GM23338 (cell line): ENCODE data around the gene RIPK1. TPM values are rescaled to one million over a fixed set of nuclear protein-coding genes. Genes with fewer than 3 reads are reported as not detected.
A peak's percentile ranks its signal among the peaks of the same experiment; 100 is the strongest.

Experiments
- ATAC-seq: fragments of 200-7000 bp; cut with Tn5 transposase; 3 replicates; pipeline ENCODE4 v1.9.1; 2020
- DNase-seq: peaks from one replicate; pipeline ENCODE4 v3.0.0-alpha.2; 2015; ENCODE audit warnings: low spot score
- H2AFZ ChIP-seq: fragments of 200-600 bp; sonication (generic); 2 replicates; pipeline ENCODE4 v1.8.0; 2016; ENCODE audit warnings: antibody characterized with exemption, mild to moderate bottlenecking, moderate library complexity
- H3F3A ChIP-seq: fragments of 200-600 bp; sonication (generic); replicated peaks from 2 replicates; pipeline ENCODE4 v1.8.0; 2017; ENCODE audit warnings: antibody characterized with exemption, mixed run types, low read depth
- H3K27ac ChIP-seq: fragments of 200-600 bp; sonication (generic); 2 replicates; pipeline ENCODE4 v1.6.1; 2016; ENCODE audit warnings: low read depth
- H3K27me3 ChIP-seq: fragments of 200-600 bp; sonication (generic); 2 replicates; pipeline ENCODE4 v1.8.0; 2016; ENCODE audit warnings: mild to moderate bottlenecking, mixed run types, moderate library complexity; ENCODE audit not compliant: insufficient read depth
- H3K36me3 ChIP-seq: fragments of 200-600 bp; sonication (generic); 2 replicates; pipeline ENCODE4 v1.8.0; 2016; ENCODE audit warnings: mild to moderate bottlenecking; ENCODE audit not compliant: insufficient read depth
- H3K4me1 ChIP-seq: fragments of 200-600 bp; sonication (generic); 2 replicates; pipeline ENCODE4 v1.8.0; 2016; ENCODE audit warnings: mild to moderate bottlenecking, moderate library complexity; ENCODE audit not compliant: insufficient read depth
- H3K4me2 ChIP-seq: fragments of 200-600 bp; sonication (generic); 2 replicates; pipeline ENCODE4 v1.7.1; 2017; ENCODE audit warnings: mixed run types
- H3K4me3 ChIP-seq: fragments of 200-600 bp; sonication (generic); 2 replicates; pipeline ENCODE4 v1.6.1; 2016; ENCODE audit warnings: mixed run types
- H3K79me2 ChIP-seq: fragments of 200-600 bp; sonication (generic); replicated peaks from 2 replicates; pipeline ENCODE4 v1.8.0; 2017; ENCODE audit warnings: mild to moderate bottlenecking; ENCODE audit not compliant: insufficient read depth
- H3K9me2 ChIP-seq: fragments of 200-600 bp; sonication (generic); 2 replicates; pipeline ENCODE4 v1.8.0; 2017; ENCODE audit not compliant: insufficient read depth
- H4K20me1 ChIP-seq: fragments of 200-600 bp; sonication (generic); replicated peaks from 2 replicates; pipeline ENCODE4 v1.8.0; 2017; ENCODE audit warnings: mild to moderate bottlenecking; ENCODE audit not compliant: insufficient read depth
- H3K27ac Mint-ChIP-seq: 2 replicates; pipeline ENCODE4 v1.8.0; 2020; ENCODE audit warnings: inconsistent platforms, mild to moderate bottlenecking, moderate library complexity, mixed read lengths
- H3K27me3 Mint-ChIP-seq: 3 replicates; pipeline ENCODE4 v1.8.0; 2022; ENCODE audit warnings: low read depth, mild to moderate bottlenecking, moderate library complexity, mixed read lengths, inconsistent platforms; ENCODE audit not compliant: insufficient read depth, poor library complexity
- H3K36me3 Mint-ChIP-seq: 3 replicates; pipeline ENCODE4 v1.8.0; 2021; ENCODE audit warnings: low read depth, mild to moderate bottlenecking, inconsistent platforms, moderate library complexity, mixed read lengths
- H3K4me1 Mint-ChIP-seq: 3 replicates; pipeline ENCODE4 v1.8.0; 2020; ENCODE audit warnings: mild to moderate bottlenecking, inconsistent platforms, mixed read lengths
- H3K4me3 Mint-ChIP-seq: 3 replicates; pipeline ENCODE4 v1.8.0; 2021; ENCODE audit warnings: moderate library complexity, mild to moderate bottlenecking, inconsistent platforms, mixed read lengths
- H3K9me3 Mint-ChIP-seq: 3 replicates; pipeline ENCODE4 v1.8.0; 2020; ENCODE audit warnings: moderate library complexity, mild to moderate bottlenecking, inconsistent platforms, mixed read lengths
- CREB1 ChIP-seq: fragments of 250-450 bp; sonication (Bioruptor Pico); IDR thresholded peaks from 2 replicates; pipeline ENCODE4 v1.5.0; 2020; ENCODE audit warnings: low read depth, mild to moderate bottlenecking, moderate library complexity
- EZH2 ChIP-seq: fragments of 200-600 bp; sonication (generic); IDR thresholded peaks from one replicate; pipeline ENCODE4 v1.8.0; 2017; ENCODE audit warnings: antibody characterized with exemption, mild to moderate bottlenecking, low read depth; ENCODE audit not compliant: unreplicated experiment
- EZH2phosphoT487 ChIP-seq: fragments of 200-600 bp; sonication (generic); IDR thresholded peaks from one replicate; pipeline ENCODE4 v1.8.1; 2018; ENCODE audit warnings: antibody characterized with exemption; ENCODE audit not compliant: unreplicated experiment
- JUNB ChIP-seq: IDR thresholded peaks from one replicate; pipeline ENCODE4 v1.6.1; 2016; ENCODE audit warnings: antibody characterized with exemption; ENCODE audit not compliant: unreplicated experiment
- NANOG ChIP-seq: IDR thresholded peaks from 2 replicates; pipeline ENCODE4 v1.6.1; 2016; ENCODE audit warnings: antibody characterized with exemption, borderline replicate concordance
- POLR2AphosphoS5 ChIP-seq: IDR thresholded peaks from 2 replicates; pipeline ENCODE4 v1.6.1; 2016; ENCODE audit warnings: antibody characterized with exemption, low read depth
- STAT1 ChIP-seq: IDR thresholded peaks from one replicate; pipeline ENCODE4 v1.6.1; 2016; ENCODE audit warnings: antibody characterized with exemption; ENCODE audit not compliant: unreplicated experiment
- ZNF114 ChIP-seq: fragments of 250-450 bp; sonication (Bioruptor Pico); IDR thresholded peaks from 2 replicates; pipeline ENCODE4 v1.5.0; 2020; ENCODE audit warnings: mild to moderate bottlenecking, moderate library complexity
- ZNF331 ChIP-seq: fragments of 250-450 bp; sonication (Bioruptor Pico); IDR thresholded peaks from 2 replicates; pipeline ENCODE4 v1.5.0; 2020; ENCODE audit warnings: low read depth, mild to moderate bottlenecking, moderate library complexity
- polyA plus RNA-seq: library from polyadenylated mRNA; unstranded; fragments of >200 nt; fragmentation: Nextera tagmentation; extraction: Ambion mirVana; gene quantifications from 2 replicates; pipeline ENCODE4 v1.2.1, GENCODE V29; 2016
- total RNA-seq: library from RNA; depleted of rRNA; stranded (reverse); fragments of >200 nt; shearing (Covaris generic); gene quantifications from 2 replicates; pipeline ENCODE4 v1.2.3, GENCODE V29; 2014
- TF ChIP-seq, protein P1 (sequence below): IDR thresholded peaks from one replicate; pipeline ENCODE4 v1.6.1; 2018; ENCODE audit warnings: antibody characterized with exemption; ENCODE audit not compliant: unreplicated experiment
- TF ChIP-seq, protein P2 (sequence below): IDR thresholded peaks from 2 replicates; pipeline ENCODE4 v1.6.1; 2016; ENCODE audit warnings: antibody characterized with exemption
- TF ChIP-seq, protein P3 (sequence below): fragments of 250-450 bp; sonication (Bioruptor Pico); IDR thresholded peaks from 2 replicates; pipeline ENCODE4 v1.5.0; 2020; ENCODE audit warnings: mild to moderate bottlenecking, moderate library complexity

RIPK1 gene
- total and polyA plus RNA-seq, 2 experiments from 2014 or later, result 5.7 to 19.4 TPM

DNA sequence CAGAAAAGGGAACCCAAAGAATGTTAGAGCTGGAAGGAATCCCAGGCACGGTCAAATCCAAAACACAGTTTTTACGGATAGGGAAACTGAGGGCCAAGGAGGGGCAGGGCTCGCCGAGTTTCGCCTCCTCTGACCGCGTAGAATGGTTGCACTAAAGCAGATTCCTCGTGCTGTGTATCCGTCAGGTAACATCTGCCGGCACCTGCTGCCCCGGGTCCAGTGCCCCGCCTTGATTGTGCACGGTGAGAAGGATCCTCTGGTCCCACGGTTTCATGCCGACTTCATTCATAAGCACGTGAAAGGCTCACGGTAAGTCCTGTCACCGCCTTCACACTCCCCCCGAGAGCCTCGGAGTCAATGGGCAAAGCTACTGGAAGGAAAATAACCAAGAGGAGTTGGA is 71.9 kb downstream of the RIPK1 start (continued):
- TF ChIP-seq, protein P1, sequence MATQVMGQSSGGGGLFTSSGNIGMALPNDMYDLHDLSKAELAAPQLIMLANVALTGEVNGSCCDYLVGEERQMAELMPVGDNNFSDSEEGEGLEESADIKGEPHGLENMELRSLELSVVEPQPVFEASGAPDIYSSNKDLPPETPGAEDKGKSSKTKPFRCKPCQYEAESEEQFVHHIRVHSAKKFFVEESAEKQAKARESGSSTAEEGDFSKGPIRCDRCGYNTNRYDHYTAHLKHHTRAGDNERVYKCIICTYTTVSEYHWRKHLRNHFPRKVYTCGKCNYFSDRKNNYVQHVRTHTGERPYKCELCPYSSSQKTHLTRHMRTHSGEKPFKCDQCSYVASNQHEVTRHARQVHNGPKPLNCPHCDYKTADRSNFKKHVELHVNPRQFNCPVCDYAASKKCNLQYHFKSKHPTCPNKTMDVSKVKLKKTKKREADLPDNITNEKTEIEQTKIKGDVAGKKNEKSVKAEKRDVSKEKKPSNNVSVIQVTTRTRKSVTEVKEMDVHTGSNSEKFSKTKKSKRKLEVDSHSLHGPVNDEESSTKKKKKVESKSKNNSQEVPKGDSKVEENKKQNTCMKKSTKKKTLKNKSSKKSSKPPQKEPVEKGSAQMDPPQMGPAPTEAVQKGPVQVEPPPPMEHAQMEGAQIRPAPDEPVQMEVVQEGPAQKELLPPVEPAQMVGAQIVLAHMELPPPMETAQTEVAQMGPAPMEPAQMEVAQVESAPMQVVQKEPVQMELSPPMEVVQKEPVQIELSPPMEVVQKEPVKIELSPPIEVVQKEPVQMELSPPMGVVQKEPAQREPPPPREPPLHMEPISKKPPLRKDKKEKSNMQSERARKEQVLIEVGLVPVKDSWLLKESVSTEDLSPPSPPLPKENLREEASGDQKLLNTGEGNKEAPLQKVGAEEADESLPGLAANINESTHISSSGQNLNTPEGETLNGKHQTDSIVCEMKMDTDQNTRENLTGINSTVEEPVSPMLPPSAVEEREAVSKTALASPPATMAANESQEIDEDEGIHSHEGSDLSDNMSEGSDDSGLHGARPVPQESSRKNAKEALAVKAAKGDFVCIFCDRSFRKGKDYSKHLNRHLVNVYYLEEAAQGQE, result no peak
- TF ChIP-seq EZH2phosphoT487, result no peak
- TF ChIP-seq, protein P2, sequence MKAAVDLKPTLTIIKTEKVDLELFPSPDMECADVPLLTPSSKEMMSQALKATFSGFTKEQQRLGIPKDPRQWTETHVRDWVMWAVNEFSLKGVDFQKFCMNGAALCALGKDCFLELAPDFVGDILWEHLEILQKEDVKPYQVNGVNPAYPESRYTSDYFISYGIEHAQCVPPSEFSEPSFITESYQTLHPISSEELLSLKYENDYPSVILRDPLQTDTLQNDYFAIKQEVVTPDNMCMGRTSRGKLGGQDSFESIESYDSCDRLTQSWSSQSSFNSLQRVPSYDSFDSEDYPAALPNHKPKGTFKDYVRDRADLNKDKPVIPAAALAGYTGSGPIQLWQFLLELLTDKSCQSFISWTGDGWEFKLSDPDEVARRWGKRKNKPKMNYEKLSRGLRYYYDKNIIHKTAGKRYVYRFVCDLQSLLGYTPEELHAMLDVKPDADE, result no peak
- no peak for TF ChIP-seq STAT1
- no peak for TF ChIP-seq EZH2
- no peak for TF ChIP-seq ZNF331 (CRISPR knock-in tag)
- TF ChIP-seq CREB1 (CRISPR knock-in tag), result no peak
- TF ChIP-seq ZNF114 (CRISPR knock-in tag), result no peak
- TF ChIP-seq JUNB, result no peak
- TF ChIP-seq NANOG, result no peak

DNA sequence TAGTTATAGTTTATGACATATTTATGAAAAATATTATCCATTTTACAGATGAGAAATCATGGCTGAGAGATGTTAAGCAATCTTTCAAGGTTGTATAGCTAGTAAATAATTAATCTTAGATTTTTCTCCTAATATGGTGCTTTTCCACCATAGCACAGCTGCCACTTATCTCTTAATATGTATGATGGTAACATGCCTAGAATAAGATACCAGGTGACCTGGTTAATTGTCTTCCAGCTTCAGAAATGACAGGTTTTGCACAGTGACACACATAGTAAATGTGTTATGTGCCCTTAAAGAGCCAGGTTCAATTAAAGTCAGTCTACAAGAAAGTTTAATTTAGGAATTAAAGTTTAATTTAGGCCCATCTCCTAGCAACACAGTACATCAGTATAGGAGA is 74.2 kb downstream of the RIPK1 start:
- H3K4me3 ChIP-seq, result no peak overlapping the region
- no peak for ATAC-seq
- no peak for DNase-seq
- H3K27me3 ChIP-seq, result no peaks in the 10 kb centered on the region
- Mint-ChIP-seq H3K4me3 (no peak overlapping the region), H3K27me3 (peaks cover 14% of the 10 kb centered on the region), H3K27ac (no peak overlapping the region), H3K4me1 (peaks cover 20% of the 10 kb centered on the region), H3K36me3 (peaks cover 76% of the 10 kb centered on the region), H3K9me3 (peaks cover 8% of the 10 kb centered on the region)
- no peaks in the 10 kb centered on the region for H3K9me2 ChIP-seq
- no peaks in the 10 kb centered on the region; the same call in 1 of the 2 replicates for H3K79me2 ChIP-seq
- no peaks in the 10 kb centered on the region for H4K20me1 ChIP-seq
- peak overlapping the region; percentile 8; the same call in 1 of the 2 replicates for H3K27ac ChIP-seq
- peaks cover 15% of the 10 kb centered on the region for H3K4me1 ChIP-seq
- H3K36me3 ChIP-seq, result peaks cover 17% of the 10 kb centered on the region
- peaks cover 18% of the 10 kb centered on the region; the same call in 1 of the 2 replicates for H3F3A ChIP-seq
- no peak overlapping the region for H3K4me2 ChIP-seq
- H2AFZ ChIP-seq, result no peak overlapping the region
- TF ChIP-seq, protein P2, result no peak
- no peak for TF ChIP-seq POLR2AphosphoS5
- TF ChIP-seq NANOG, result no peak
- TF ChIP-seq CREB1 (CRISPR knock-in tag), result no peak
- no peak for TF ChIP-seq JUNB
- TF ChIP-seq, protein P3, sequence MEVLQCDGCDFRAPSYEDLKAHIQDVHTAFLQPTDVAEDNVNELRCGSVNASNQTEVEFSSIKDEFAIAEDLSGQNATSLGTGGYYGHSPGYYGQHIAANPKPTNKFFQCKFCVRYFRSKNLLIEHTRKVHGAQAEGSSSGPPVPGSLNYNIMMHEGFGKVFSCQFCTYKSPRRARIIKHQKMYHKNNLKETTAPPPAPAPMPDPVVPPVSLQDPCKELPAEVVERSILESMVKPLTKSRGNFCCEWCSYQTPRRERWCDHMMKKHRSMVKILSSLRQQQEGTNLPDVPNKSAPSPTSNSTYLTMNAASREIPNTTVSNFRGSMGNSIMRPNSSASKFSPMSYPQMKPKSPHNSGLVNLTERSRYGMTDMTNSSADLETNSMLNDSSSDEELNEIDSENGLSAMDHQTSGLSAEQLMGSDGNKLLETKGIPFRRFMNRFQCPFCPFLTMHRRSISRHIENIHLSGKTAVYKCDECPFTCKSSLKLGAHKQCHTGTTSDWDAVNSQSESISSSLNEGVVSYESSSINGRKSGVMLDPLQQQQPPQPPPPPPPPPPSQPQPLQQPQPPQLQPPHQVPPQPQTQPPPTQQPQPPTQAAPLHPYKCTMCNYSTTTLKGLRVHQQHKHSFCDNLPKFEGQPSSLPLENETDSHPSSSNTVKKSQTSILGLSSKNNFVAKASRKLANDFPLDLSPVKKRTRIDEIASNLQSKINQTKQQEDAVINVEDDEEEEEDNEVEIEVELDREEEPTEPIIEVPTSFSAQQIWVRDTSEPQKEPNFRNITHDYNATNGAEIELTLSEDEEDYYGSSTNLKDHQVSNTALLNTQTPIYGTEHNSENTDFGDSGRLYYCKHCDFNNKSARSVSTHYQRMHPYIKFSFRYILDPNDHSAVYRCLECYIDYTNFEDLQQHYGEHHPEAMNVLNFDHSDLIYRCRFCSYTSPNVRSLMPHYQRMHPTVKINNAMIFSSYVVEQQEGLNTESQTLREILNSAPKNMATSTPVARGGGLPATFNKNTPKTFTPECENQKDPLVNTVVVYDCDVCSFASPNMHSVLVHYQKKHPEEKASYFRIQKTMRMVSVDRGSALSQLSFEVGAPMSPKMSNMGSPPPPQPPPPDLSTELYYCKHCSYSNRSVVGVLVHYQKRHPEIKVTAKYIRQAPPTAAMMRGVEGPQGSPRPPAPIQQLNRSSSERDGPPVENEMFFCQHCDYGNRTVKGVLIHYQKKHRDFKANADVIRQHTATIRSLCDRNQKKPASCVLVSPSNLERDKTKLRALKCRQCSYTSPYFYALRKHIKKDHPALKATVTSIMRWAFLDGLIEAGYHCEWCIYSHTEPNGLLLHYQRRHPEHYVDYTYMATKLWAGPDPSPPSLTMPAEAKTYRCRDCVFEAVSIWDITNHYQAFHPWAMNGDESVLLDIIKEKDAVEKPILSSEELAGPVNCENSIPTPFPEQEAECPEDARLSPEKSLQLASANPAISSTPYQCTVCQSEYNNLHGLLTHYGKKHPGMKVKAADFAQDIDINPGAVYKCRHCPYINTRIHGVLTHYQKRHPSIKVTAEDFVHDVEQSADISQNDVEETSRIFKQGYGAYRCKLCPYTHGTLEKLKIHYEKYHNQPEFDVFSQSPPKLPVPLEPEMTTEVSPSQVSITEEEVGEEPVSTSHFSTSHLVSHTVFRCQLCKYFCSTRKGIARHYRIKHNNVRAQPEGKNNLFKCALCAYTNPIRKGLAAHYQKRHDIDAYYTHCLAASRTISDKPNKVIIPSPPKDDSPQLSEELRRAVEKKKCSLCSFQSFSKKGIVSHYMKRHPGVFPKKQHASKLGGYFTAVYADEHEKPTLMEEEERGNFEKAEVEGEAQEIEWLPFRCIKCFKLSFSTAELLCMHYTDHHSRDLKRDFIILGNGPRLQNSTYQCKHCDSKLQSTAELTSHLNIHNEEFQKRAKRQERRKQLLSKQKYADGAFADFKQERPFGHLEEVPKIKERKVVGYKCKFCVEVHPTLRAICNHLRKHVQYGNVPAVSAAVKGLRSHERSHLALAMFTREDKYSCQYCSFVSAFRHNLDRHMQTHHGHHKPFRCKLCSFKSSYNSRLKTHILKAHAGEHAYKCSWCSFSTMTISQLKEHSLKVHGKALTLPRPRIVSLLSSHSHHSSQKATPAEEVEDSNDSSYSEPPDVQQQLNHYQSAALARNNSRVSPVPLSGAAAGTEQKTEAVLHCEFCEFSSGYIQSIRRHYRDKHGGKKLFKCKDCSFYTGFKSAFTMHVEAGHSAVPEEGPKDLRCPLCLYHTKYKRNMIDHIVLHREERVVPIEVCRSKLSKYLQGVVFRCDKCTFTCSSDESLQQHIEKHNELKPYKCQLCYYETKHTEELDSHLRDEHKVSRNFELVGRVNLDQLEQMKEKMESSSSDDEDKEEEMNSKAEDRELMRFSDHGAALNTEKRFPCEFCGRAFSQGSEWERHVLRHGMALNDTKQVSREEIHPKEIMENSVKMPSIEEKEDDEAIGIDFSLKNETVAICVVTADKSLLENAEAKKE (CRISPR knock-in tag), result no peak
